Spleen (tissue), 11 donors: ENCODE results near the gene LCAT. TPM values are rescaled to one million over a fixed set of nuclear protein-coding genes. Genes with fewer than 3 reads are reported as not detected.

Experiments used
- DNase-seq: peaks from one replicate; pipeline ENCODE4 v3.0.0-alpha.2; 2020
- H3K27ac ChIP-seq, 8 donors: fragments of 200-600 bp; sonication (generic) in 7 of 8; 1 replicate in 4 of 8; 2 replicates in 4 of 8; pipeline versions ENCODE4 v1.5.0 to v1.8.0; 2016 to 2021; ENCODE audit warnings: inconsistent platforms in 4 of 8, mild to moderate bottlenecking in 4 of 8, moderate library complexity in 1 of 8
- H3K27me3 ChIP-seq, 7 donors: fragments of 200-600 bp; sonication (generic) in 6 of 7; replicated peaks in 1 of 7; 1 replicate in 4 of 7; 2 replicates in 3 of 7; pipeline versions ENCODE4 v1.5.0 to v1.8.0; 2016 to 2021; ENCODE audit warnings: inconsistent platforms in 3 of 7, mild to moderate bottlenecking in 1 of 7
- H3K36me3 ChIP-seq, 6 donors: fragments of 200-600 bp; sonication (generic) in 5 of 6; 1 replicate in 4 of 6; 2 replicates in 2 of 6; pipeline versions ENCODE4 v1.5.0 to v1.8.0; 2016 to 2021; ENCODE audit warnings: inconsistent platforms in 2 of 6
- H3K4me1 ChIP-seq, 6 donors: fragments of 200-600 bp; sonication (generic) in 5 of 6; 1 replicate in 3 of 6; 2 replicates in 3 of 6; pipeline versions ENCODE4 v1.5.0 to v1.8.0; 2016 to 2021; ENCODE audit warnings: inconsistent platforms in 3 of 6
- H3K4me3 ChIP-seq, 8 donors: fragments of 200-600 bp; sonication (generic) in 7 of 8; 1 replicate in 4 of 8; 2 replicates in 4 of 8; pipeline versions ENCODE4 v1.5.0 to v1.8.0; 2016 to 2021; ENCODE audit warnings: inconsistent platforms in 4 of 8, mild to moderate bottlenecking in 4 of 8, moderate library complexity in 2 of 8
- H3K9me3 ChIP-seq, 8 donors: fragments of 200-600 bp; sonication (generic) in 7 of 8; 1 replicate in 4 of 8; 2 replicates in 4 of 8; pipeline versions ENCODE4 v1.5.0 to v1.8.0; 2016 to 2021; ENCODE audit warnings: inconsistent platforms in 4 of 8
- POLR2A ChIP-seq, 3 donors: fragments of 450-650 bp; IDR thresholded peaks; one replicate each; pipeline ENCODE4 v1.5.1; 2017; ENCODE audit warnings: antibody characterized with exemption in 3 of 3, mild to moderate bottlenecking in 1 of 3
- POLR2AphosphoS5 ChIP-seq, 3 donors: sonication (generic); formaldehyde crosslinking; IDR thresholded peaks; one replicate each; pipeline ENCODE4 v1.5.1; 2017; ENCODE audit warnings: antibody characterized with exemption in 3 of 3
- WGBS, 5 donors: extraction: QIAGEN DNeasy Blood & Tissue Kit in 3 of 5; methylation state at CpG; one replicate each; pipeline versions ENCODE4 v1.1.5 to v1.1.7; 2013 to 2018; 5-methylcytosine and 5-hydroxymethylcytosine counted together
- intact Hi-C: fragments of 100-400 bp; cut with DNase I; formaldehyde crosslinking; loops from one replicate; pipeline ENCODE4 v1.15.0; 2023; ENCODE audit warnings: low total_unique reads
- polyA plus RNA-seq, 3 donors: library from polyadenylated mRNA; stranded (reverse); fragments of 200-250 nt; gene quantifications; one replicate each; pipeline ENCODE4 v1.2.1, GENCODE V29; 2013
- total RNA-seq, 7 donors: library from RNA; depleted of rRNA in 3 of 7; stranded (reverse); fragments of >200 nt in 3 of 7; fragmentation: NEBNext Ultra II Directional in 4 of 7; extraction: Animal tissue kit (Norgen Biotek cat#: 25700) in 4 of 7; gene quantifications; one replicate each; pipeline versions ENCODE4 v1.1.0 to v1.2.1, GENCODE V29; 2016 to 2021
- TF ChIP-seq, protein P1 (sequence below), 11 experiments: fragments of 200-600 bp in 7 of 11; fragments of 450-650 bp in 4 of 11; sonication (generic) in 4 of 11; IDR thresholded peaks in 8 of 11; conservative IDR thresholded peaks in 3 of 11; 1 replicate in 7 of 11; 2 replicates in 4 of 11; pipeline versions ENCODE4 v1.4.0 to v1.8.0; 2016 to 2021; ENCODE audit warnings: antibody characterized with exemption in 11 of 11, inconsistent platforms in 4 of 11, mild to moderate bottlenecking in 1 of 11
- donor health status: healthy with polysubstance abuse.
- donor health status: DM: no; HTN: no; CAD: no; lungs with moderate emphysema.
- donor health status: DM: no; HTN: no; CAD: no.
- donor health status: Bipolar disorder and iron deficiency.
- donor health status: healthy.
- donor health status: DM: no; HTN: no; CAD: no.
- donor health status: DM: yes; HTN: yes; CAD: no.

Gene LCAT
- total and polyA plus RNA-seq, 10 donors, result 5.2 to 51.6 (median 17.0) TPM

DNA sequence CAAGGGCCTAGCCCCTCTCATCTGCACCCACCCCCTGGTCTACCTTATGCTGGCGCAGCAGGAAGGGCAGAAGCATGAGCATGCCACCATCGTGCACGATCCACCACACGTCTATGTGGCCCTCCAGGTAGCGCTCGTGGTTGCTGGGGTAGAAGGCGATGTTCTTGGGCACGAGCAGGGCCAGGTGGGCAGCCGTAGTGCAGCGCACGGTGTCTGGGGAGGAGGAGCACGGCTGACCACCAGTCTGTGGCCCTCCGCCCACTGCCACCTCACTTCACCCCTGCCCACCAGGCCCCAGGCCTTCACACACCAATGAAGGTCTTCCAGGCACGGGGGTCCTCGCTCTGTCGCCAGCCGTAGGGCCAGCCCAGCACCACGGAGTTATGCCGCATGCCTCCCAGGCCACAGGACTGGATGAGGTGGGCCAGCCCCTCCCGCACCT, 2.2 kb upstream of the LCAT start:
- intact Hi-C loops, result no loop called here
- TF ChIP-seq, protein P1, sequence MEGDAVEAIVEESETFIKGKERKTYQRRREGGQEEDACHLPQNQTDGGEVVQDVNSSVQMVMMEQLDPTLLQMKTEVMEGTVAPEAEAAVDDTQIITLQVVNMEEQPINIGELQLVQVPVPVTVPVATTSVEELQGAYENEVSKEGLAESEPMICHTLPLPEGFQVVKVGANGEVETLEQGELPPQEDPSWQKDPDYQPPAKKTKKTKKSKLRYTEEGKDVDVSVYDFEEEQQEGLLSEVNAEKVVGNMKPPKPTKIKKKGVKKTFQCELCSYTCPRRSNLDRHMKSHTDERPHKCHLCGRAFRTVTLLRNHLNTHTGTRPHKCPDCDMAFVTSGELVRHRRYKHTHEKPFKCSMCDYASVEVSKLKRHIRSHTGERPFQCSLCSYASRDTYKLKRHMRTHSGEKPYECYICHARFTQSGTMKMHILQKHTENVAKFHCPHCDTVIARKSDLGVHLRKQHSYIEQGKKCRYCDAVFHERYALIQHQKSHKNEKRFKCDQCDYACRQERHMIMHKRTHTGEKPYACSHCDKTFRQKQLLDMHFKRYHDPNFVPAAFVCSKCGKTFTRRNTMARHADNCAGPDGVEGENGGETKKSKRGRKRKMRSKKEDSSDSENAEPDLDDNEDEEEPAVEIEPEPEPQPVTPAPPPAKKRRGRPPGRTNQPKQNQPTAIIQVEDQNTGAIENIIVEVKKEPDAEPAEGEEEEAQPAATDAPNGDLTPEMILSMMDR (IDR thresholded peaks at IDR 0.05 in 8 of 11, conservative IDR thresholded peaks at IDR 0.05 in 3 of 11), result no peak
- TF ChIP-seq POLR2AphosphoS5 (IDR thresholded peaks at IDR 0.05) (peak in 1 of 3 donors; percentile 50), POLR2A (IDR thresholded peaks at IDR 0.05) (no peak)
- peaks cover 0 to 100% (median 64%) of the 10 kb centered on the region in 6 donors for H3K36me3 ChIP-seq
- H3K4me1 ChIP-seq, result peaks cover 0 to 52% (median 11%) of the 10 kb centered on the region in 6 donors
- no peak for DNase-seq
- H3K4me3 ChIP-seq, result no peak overlapping the region
- no peaks in the 10 kb centered on the region for H3K9me3 ChIP-seq
- no peaks in the 10 kb centered on the region for H3K27me3 ChIP-seq
- H3K27ac ChIP-seq, result peak overlapping the region in 1 of 8 donors; percentile 27
- 94 to 98% (median 95%) methylated on average over 8 to 20 of the region's 20 CpGs for WGBS, 5 donors

DNA sequence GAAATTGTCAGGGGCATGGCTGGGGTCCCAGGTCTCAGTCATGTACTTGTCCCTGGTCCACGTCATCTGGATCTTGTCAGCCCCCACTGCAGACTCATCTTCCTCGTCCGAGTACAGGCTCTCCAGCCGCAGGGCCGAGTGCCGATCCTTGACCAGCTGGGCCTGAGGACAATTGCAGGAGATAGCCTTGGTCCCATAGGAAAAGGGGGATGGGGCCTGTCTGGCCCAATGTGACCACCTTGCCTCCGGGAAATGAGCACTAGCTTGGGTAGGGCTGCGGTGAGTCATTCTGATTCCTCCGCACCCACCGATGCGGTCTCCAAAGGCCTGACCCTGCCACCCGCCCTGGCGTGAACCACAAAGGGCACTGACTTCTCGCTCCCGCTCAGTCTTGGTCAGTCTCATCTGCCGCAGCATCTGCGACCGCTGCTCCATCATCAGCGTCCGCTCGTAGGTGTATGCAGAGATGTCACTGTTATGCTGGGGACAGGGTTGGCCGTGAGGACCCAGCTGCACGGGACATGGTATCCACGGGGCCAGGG, 1.5 kb upstream of the LCAT start:
- peak overlapping the region in 3 of 8 donors; percentile 8 to 55 (median 27) for H3K27ac ChIP-seq
- intact Hi-C loops, result no loop called here

DNA sequence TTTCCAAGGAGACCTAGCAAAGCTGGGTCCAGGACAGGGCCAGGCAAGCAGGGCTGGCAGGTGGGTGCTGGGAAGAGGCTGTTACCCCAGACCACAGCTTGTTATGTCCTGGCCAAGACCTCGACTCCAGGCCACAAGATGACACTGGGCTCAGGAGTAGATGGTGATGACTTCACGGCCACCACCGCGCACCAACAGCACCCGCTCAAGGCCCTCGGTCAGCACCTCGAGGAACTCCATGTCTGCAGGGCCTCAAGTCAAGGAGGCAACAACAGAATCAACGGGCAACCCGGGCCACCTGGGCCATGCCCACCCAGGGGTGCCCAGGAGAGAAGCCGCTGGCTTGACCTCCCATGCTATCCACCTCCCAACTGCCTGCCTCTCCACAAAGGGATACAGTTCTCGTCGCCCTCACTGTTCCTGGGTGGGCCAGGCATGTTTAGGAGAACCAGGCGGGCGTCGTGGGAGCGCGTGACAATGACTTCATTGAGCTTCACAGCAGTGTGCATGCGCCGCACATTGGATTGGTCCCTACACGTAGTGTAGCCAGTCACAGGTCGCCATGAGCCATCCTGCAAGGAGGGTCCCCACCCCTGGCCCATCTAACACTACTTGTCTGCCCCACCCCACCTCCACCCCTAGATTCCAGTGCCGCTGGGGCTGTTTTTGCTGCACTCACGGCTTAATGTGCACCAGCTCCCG, 921 bp upstream of the LCAT start:
- DNase-seq, result no peak
- Histone ChIP-seq H3K36me3 (peaks cover 0 to 99% (median 50%) of the 10 kb centered on the region in 6 donors), H3K4me1 (peaks cover 0 to 60% (median 19%) of the 10 kb centered on the region in 6 donors), H3K4me3 (no peak overlapping the region), H3K9me3 (no peaks in the 10 kb centered on the region), H3K27ac (peak overlapping the region in 3 of 8 donors; percentile 8 to 55 (median 26)), H3K27me3 (no peaks in the 10 kb centered on the region)
- WGBS, 5 donors, result 90 to 95% (median 92%) methylated on average over 3 to 24 of the region's 24 CpGs
- no peak for TF ChIP-seq POLR2AphosphoS5 (IDR thresholded peaks at IDR 0.05)
- intact Hi-C loops, result no loop called here

More for the DNA sequence above, 1.5 kb upstream of the LCAT start:
- WGBS, 5 donors, result 83 to 91% (median 87%) methylated on average over 21 to 24 of the region's 24 CpGs
- Histone ChIP-seq H3K27me3 (no peaks in the 10 kb centered on the region), H3K4me3 (no peak overlapping the region), H3K4me1 (peaks cover 0 to 53% (median 14%) of the 10 kb centered on the region in 6 donors), H3K36me3 (peaks cover 0 to 99% (median 57%) of the 10 kb centered on the region in 6 donors), H3K9me3 (no peaks in the 10 kb centered on the region)
- TF ChIP-seq, protein P1 (IDR thresholded peaks at IDR 0.05 in 8 of 11, conservative IDR thresholded peaks at IDR 0.05 in 3 of 11), result no peak
- peak in 2 of 3 donors; percentile 36 to 46 for TF ChIP-seq POLR2AphosphoS5 (IDR thresholded peaks at IDR 0.05)
- no peak for DNase-seq

DNA sequence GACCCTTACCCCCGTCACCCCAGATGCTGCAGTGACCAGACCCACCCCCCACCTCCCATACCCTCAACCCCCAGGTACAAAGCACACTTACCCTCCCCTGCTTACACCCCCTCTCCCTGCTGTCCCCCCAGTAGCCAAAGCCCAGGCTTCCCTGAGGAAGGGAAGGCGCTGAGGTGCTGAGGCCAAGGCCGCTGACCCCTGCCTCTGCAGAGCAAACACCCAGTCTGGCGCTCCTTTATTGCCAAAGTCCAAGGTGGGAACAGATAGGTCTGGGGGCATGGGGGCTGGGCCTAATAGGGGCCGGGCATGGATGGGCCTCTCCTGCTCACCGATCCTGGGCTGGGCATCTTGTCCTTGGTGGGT, 683 bp downstream of the LCAT start:
- no peak overlapping the region for H3K4me3 ChIP-seq
- H3K36me3 ChIP-seq, result peaks cover 0 to 90% (median 41%) of the 10 kb centered on the region in 6 donors
- no peaks in the 10 kb centered on the region for H3K9me3 ChIP-seq
- intact Hi-C loops, result no loop called here
- TF ChIP-seq, protein P1 (IDR thresholded peaks at IDR 0.05 in 8 of 11, conservative IDR thresholded peaks at IDR 0.05 in 3 of 11), result no peak
- TF ChIP-seq POLR2AphosphoS5 (IDR thresholded peaks at IDR 0.05), result no peak
- TF ChIP-seq POLR2A (IDR thresholded peaks at IDR 0.05), result no peak
- H3K27ac ChIP-seq, result peak overlapping the region in 2 of 8 donors; percentile 26 to 55
- WGBS, 5 donors, result 87 to 97% (median 92%) methylated on average over 6 of the region's 6 CpGs
- H3K27me3 ChIP-seq, result no peaks in the 10 kb centered on the region
- DNase-seq, result no peak
- H3K4me1 ChIP-seq, result peaks cover 0 to 67% (median 23%) of the 10 kb centered on the region in 6 donors
